ENCODE data around the gene DDAH1. TPM values are rescaled to one million over a fixed set of nuclear protein-coding genes. Genes with fewer than 3 reads are reported as not detected.

The DDAH1 gene
- total and polyA plus RNA-seq, 2 of the 8 experiments (the other 6 are each of a cell fraction or from before 2014, with no cell fraction given): 22.8 to 54.5 TPM

GRCh38 chr1:85314726-85315125, 150.2 kb downstream of the DDAH1 start (continued):
- TF ChIP-seq EZH2 (IDR thresholded peaks at IDR 0.05; ENCODE audit: low read depth, low read length, severe bottlenecking) (no peak), ASH2L (IDR thresholded peaks at IDR 0.05; ENCODE audit: low read length) (no peak), MAX (IDR thresholded peaks at IDR 0.05) (no peak), NANOG (IDR thresholded peaks at IDR 0.05; ENCODE audit: insufficient read depth, low read depth, low read length, poor library complexity, severe bottlenecking) (no peak), SIX5 (IDR thresholded peaks at IDR 0.05; ENCODE audit: low read depth, low read length) (no peak)
